BJ (cell line): ENCODE measurements around the gene GSE1. TPM values are rescaled to one million over a fixed set of nuclear protein-coding genes. Genes with fewer than 3 reads are reported as not detected.

Experiments
- CTCF ChIA-PET: fragments of 350-600 bp; formaldehyde crosslinking; extraction: SDS; loops from one replicate; lab custom pipeline; 2021; ENCODE audit warnings: antibody characterized with exemption, inconsistent platforms; lab: Yijun Ruan, JAX
- POLR2A ChIA-PET: fragments of 300-600 bp; sonication (Branson Sonifier 250); formaldehyde crosslinking; extraction: SDS; loops from one replicate; lab custom pipeline; 2021; ENCODE audit warnings: antibody characterized with exemption; lab: Charles Lee
- DNase-seq: peaks from one replicate; pipeline ENCODE4 v3.0.0-alpha.2; 2011; ENCODE audit warnings: low read depth
- H3K27me3 ChIP-seq: 2 replicates; pipeline ENCODE4 v1.6.0; 2011; ENCODE audit warnings: low read length; ENCODE audit not compliant: control insufficient read depth, insufficient read depth
- H3K36me3 ChIP-seq: 2 replicates; pipeline ENCODE4 v1.5.1; 2011; ENCODE audit warnings: low read length; ENCODE audit not compliant: control insufficient read depth, insufficient read depth
- H3K4me3 ChIP-seq: 2 replicates; pipeline ENCODE4 v1.5.1; 2011; ENCODE audit warnings: low read depth, mild to moderate bottlenecking, control low read depth, low read length
- CTCF ChIP-seq: IDR thresholded peaks from 2 replicates; pipeline ENCODE4 v1.5.1; 2011; ENCODE audit warnings: low read depth, mild to moderate bottlenecking, control low read depth, inconsistent platforms, low read length, moderate library complexity; ENCODE audit not compliant: insufficient read depth
- polyA plus RNA-seq: library from polyadenylated mRNA; depleted of rRNA; stranded (reverse); fragments of >200 nt; gene quantifications from 2 replicates; pipeline ENCODE4 v1.2.3, GENCODE V29; 2011

Gene GSE1
- polyA plus RNA-seq, 1 experiment: 16.2 TPM

- POLR2A ChIA-PET: no interaction called here
- DNase-seq: no peak
- no peak for TF ChIP-seq CTCF
- H3K27me3 ChIP-seq: no peaks in the 10 kb centered on the region
- H3K36me3 ChIP-seq: peaks cover 11% of the 10 kb centered on the region
- H3K4me3 ChIP-seq: no peak overlapping the region
- CTCF ChIA-PET: interaction anchor here (1.7 kb wide), 1 partner anchor 9 kb away, joined by 10 read pairs; no protein-coding TSS in a partner anchor
These were observed 11.5 kb downstream of the GSE1 start for GRCh38 chr16:85624646-85625045.

- DNase-seq: no peak
- H3K4me3 ChIP-seq: no peak overlapping the region
- peaks cover 11% of the 10 kb centered on the region for H3K36me3 ChIP-seq
- no peak for TF ChIP-seq CTCF
- POLR2A ChIA-PET: no interaction called here
- CTCF ChIA-PET: interaction anchor here (1.7 kb wide), 1 partner anchor 9 kb away, joined by 10 read pairs; no protein-coding TSS in a partner anchor
- no peaks in the 10 kb centered on the region for H3K27me3 ChIP-seq
These were observed 11.9 kb downstream of the GSE1 start for GRCh38 chr16:85625053-85625452.

- DNase-seq: no peak
- Histone ChIP-seq H3K27me3 (no peaks in the 10 kb centered on the region), H3K36me3 (peaks cover 11% of the 10 kb centered on the region), H3K4me3 (no peak overlapping the region)
- POLR2A ChIA-PET: no interaction called here
- CTCF ChIA-PET: interaction anchor here (1.2 to 1.8 kb wide), 3 partner anchors 9 to 204 kb away, joined by 3 to 10 read pairs (median 4); no protein-coding TSS in a partner anchor
- TF ChIP-seq CTCF: no peak
These were observed 12.5 kb downstream of the GSE1 start for GRCh38 chr16:85625485-85626117.

- no peak for DNase-seq
- H3K4me3 ChIP-seq: no peak overlapping the region
- ChIA-PET CTCF (interaction anchor here (1.2 to 1.8 kb wide), 2 partner anchors 10 to 205 kb away, joined by 3 to 4 read pairs; no protein-coding TSS in a partner anchor), POLR2A (no interaction called here)
- peaks cover 11% of the 10 kb centered on the region for H3K36me3 ChIP-seq
- H3K27me3 ChIP-seq: no peaks in the 10 kb centered on the region
- no peak for TF ChIP-seq CTCF
These were observed 13.3 kb downstream of the GSE1 start for GRCh38 chr16:85626191-85626981.

GRCh38 chr16:85627089-85627488 is 14.0 kb downstream of the GSE1 start:
- ChIA-PET CTCF (interaction anchor here (1.0 to 1.8 kb wide), 3 partner anchors 11 to 206 kb away, joined by 3 to 4 read pairs (median 3); no protein-coding TSS in a partner anchor), POLR2A (no interaction called here)
- peaks cover 11% of the 10 kb centered on the region for H3K36me3 ChIP-seq
- H3K27me3 ChIP-seq: no peaks in the 10 kb centered on the region
- no peak for TF ChIP-seq CTCF
- H3K4me3 ChIP-seq: no peak overlapping the region
- no peak for DNase-seq
